ENCODE data around the gene AMER3.

AMER3 gene

DNA sequence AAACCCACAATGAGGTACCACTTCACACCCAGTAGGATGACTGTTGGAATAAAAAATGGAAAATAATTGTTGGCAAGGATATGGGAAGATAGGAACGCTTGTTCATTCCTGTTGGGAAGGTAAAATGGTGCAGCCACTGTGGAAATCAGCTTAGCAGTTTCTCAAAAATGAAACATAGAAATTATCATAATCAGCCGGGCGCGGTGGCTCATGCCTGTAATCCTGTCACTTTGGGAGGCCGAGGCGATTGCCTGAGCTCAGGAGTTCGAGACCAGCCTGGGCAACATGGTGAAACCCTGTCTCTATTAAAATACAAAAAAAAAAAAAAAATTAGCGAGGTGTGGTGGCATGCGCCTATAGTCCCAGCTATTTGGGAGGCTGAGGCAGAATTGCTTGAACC lies 23.4 kb downstream of the AMER3 start:
- DNase-seq (ENCODE audit: low spot score): no peak

DNA sequence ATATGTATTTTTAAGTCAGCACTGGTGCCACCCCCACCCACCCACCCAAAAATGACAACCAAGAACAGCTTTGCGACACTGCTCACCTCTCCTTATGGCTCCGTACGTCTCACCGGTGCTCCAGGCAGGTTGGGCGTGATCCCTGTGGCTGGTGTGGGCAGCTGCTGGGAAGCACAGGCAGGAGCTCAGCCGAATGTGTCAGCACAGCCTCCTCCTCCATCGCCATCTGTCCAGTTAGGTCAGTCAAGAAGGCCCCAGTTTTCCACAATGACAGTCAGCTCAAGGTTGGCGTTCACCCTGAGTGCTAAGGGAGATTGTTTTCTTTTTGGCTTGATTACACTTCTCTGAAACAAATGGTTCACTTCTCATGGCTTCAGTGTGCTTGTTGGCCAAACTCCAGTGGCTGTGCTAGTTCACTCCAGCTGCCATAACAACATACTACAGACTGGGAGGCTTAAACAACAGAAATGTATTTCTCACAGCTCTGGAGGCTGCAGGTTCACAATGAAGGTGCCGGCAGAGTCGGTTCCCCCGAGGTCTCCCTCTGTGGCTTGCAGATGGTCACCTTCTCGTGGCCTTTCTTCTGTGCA lies 30.2 kb downstream of the AMER3 start:
- no peak for DNase-seq (ENCODE audit: low spot score)

DNA sequence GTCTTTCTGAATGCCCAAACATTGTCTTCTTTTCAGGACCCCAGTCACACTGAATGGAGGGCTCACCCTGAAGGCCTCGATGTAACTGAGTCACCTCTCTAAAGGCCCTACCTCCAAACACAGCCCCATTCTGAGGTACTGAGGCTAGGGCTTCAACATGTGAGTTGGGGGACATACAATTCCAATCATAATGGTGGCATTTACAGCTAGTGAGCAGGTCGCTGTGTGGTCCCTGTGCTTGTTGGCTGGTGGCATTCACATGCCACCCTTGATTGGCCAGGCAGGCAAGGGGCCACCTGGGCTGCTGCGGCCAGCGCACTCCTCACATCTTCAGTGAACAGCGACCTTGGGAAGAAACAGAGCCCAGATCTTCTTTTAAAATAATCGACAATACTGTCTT lies 30.7 kb downstream of the AMER3 start:
- no peak for DNase-seq (ENCODE audit: low spot score)

DNA sequence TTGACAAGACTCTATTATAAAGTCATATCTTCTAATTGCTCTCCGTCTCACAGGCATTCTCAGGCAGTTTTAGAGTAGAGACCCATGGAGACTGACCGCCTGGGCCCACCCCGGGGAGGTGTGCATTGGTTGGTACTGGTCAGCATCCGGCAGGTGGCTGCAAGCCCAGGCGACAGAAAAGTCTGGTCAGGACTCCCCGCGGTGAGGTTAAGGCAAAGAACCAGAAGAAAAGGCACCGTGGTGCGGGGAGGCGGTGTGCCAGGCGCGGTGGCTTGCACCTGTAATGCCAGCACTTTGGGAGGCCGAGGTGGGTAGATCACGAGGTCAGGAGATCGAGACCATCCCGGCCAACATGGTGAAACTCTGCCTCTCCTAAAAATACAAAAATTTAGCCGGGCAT lies 32.5 kb downstream of the AMER3 start:
- no peak for DNase-seq (ENCODE audit: low spot score)

DNA sequence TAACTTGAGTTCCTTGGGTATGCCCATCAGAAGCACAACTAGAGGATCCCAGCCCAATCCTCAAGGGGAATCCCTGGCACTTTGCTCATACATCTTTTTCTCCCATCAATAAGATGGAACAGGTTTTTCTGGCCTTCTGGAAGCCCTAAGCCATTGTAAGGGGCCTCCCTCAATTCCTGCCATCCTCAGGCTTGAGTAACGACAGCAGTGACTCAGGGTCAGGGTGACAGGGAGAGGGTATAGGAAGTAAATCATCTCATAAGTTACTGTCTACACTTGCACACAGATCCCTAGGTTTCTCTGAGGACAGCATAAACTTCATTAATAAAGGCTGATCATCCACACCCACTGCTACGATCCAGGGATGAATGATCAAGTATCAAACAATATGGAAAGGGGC lies 35.0 kb downstream of the AMER3 start:
- DNase-seq (ENCODE audit: low spot score): no peak

DNA sequence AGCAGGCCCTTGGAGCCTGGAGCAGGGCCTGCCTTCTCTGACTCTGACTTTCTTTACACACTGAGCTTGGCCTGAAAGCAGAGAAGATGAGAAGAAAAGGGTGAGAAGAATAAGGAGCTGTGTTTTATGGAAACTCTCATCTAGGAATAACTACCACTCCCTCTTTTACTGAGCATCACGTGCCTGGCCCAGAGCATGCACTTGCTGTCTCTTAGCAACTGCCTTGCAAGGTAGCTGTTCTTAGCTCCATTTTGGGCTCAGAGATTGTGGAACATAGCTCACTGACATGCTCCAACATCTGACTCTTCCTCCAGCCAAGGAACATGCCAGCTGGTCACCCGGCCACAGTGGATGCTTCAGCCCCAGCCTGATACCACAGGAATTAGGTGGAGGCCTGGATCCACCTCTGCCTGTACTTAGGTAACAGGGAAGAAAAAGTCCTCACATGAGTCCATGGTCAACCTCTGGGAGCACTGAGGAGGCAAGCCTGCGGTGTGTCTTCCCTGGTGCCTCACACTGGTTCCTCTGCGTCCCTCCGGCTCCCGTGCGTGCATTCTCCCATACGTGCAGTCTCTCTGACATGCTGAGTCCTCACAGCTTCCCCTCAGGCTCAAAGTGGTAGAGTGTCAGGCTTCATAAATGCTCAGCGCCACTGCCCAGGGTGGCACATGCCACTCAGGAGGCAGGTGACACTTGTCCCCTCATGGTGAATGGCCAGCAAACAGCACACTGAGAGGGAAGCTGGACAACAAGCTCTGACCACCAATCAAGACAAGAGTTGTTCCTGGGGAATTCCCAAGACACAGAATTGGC lies 35.7 kb downstream of the AMER3 start:
- no peak for DNase-seq (ENCODE audit: low spot score)

DNA sequence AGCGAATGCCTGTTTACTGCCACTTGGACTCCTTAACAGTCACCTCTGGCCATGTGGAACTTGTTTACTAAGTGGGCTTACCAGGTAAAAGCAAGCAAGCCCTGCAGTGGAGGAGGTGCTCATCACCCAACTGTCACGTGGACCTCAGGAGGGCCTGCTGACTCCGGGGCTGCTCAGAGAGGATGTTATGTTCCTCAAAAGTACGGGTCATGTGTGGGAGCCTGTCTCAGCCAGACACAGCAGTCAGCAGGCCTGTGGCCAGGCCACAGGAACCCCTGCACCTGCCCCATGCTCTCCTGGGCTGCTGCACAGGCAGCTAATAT lies 36.2 kb downstream of the AMER3 start:
- DNase-seq (ENCODE audit: low spot score): no peak

DNA sequence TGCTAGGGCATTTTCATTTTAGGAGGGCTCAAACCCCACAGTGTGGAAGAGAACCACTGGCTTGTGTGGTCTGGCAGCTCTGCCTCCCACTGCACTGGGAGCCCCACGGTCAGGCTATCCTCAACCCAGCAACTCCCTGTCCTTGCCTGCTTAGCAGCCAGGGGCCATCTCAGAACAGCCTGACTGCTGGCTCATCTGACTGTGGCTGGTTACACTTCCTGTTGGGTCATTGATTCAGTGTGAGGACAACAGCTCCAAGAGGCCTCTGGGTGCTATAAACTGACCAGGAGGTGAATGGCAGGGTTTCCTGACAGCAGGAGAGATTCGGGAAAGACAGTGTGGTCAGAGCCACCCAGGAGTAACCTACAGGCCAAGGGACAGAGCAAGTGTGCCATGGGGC lies 40.1 kb downstream of the AMER3 start:
- DNase-seq (ENCODE audit: low spot score): no peak

DNA sequence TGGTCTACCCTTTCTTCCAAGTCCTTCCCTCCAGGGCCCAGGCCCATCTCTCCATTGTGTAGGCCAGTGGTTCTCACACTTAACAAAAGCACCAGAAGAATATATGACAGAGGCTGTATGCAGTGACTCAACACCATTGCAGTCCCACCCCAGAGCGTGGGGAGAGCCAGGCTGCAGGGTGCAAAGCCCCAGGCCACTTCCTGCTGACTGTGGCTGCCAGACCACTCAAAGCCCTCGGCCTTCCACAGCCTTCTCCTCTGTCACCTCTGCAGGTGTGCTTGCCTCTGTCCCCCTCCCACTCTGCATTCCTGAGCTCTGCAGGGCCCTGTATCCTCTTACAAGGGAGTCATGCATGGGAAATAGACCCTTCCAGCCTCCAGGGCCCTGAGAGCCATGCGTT lies 41.0 kb downstream of the AMER3 start:
- no peak for DNase-seq (ENCODE audit: low spot score)

DNA sequence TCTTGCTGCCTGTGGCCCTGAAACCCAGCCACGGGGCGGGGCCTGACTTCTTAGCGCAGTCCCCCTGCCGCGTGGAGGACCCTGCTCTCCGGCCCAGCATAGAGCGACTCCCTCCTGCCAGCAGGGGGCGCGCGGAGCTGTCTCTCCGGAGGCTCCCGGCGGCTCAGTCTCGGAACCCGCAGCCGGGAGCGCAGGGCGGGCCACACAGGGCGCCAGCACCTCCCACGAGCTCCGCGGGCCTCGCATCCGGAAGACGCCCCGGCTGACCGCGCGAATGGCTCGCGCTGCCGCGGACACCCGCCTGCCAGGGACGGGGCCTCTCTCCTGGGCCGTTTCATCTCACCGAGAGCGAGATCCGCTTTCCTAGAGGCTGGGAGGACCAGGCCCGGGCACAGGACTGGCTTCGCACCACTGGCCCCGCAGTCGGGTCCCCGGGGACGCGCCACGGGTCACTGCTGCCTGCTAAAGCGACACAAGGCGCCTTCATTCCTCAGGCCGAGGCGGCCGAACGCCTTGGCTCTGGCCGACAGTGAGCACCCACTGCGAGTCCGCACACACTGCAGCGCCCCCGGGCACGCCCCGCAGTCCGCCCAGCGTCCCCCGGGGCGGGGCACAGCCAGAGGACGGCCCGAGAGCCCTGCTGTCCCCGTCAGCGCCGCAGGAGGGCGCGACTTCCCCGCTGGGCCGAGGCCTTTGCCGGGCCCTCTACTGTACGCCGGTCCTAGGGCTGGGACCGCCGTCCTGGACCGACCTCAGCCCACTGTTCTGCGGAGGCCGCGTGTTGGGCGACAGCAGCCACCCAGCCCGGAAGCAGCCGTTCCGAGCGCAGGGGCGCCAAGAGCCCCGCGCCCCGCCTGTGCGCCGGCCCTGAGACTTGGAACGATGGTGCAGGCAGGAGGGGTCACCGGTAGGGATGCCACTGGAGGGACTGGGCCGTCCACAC lies 42.4 kb downstream of the AMER3 start:
- peak; percentile 95 for DNase-seq (ENCODE audit: low spot score)

DNA sequence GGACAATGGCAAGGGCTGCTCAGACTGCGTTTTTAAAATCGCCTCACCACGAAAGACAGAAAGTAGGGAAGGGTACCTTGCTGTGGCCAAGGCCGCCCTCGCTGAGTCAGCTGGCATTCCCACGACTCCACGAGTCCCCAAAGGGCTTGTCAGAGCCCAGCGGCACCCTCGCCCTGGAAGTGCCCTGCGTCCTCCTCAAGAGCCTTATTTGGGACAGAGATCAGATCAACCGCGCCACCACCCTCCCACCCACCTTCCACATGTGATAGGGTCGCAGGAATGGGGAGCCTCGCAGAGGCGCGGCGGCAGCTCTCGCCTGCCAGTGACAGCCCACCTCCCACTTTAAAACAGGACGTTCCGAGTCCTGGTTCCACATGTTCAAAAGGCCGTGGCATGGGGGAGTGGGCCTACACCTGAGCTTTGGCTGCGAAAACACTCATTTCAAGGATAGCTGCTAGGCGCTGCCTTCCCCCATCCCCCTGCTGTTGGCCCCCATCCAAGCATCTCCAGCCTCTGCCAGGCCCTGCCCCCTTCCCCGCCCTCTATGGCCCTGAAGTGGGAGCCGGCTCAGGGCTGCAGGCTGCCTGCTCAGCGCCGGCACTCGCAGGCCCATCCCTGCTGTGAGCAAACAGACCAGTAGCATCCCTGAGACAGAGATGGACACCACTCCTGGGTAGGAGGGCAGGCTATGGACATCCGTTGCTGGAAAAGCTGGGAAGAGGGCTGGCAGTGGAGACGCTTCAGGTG lies 43.3 kb downstream of the AMER3 start:
- no peak for DNase-seq (ENCODE audit: low spot score)

DNA sequence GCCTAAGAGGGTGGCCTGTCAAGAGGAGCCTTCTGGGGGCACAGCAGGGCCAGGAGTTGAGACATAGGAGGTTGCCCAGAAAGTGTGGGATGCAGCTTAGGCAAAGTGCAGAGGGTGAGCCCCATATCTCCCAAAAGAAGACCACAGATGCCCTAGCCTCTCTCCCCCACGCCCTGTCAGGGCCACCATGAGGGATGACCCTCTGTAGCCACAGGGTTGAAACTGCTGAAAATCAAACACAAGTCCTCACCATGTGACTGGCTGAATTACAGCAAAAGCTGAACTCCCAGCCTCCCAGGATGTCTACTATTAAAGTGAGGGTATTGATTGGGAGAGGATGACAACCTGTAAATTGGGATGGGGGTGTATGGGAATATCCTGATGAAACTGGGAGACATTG lies 44.0 kb downstream of the AMER3 start:
- no peak for DNase-seq (ENCODE audit: low spot score)

DNA sequence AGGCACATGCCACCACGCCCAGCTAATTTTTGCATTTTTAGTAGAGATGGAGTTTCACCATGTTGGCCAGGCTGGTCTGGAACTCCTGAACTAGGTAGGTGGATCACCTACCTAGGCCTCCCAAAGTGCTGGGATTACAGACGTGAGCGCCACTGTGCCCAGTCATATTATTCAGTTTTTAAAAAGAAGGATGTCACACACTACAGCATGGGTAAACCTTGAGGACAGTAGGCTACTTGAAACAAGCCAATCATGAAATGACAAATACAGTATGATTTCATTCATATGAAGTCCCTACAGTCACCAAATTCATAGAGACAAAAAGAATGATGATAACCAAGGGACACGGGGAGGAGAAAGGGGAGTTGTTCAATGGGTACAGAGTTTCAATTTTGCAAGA lies 50.3 kb downstream of the AMER3 start:
- no peak for DNase-seq (ENCODE audit: low spot score)

DNA sequence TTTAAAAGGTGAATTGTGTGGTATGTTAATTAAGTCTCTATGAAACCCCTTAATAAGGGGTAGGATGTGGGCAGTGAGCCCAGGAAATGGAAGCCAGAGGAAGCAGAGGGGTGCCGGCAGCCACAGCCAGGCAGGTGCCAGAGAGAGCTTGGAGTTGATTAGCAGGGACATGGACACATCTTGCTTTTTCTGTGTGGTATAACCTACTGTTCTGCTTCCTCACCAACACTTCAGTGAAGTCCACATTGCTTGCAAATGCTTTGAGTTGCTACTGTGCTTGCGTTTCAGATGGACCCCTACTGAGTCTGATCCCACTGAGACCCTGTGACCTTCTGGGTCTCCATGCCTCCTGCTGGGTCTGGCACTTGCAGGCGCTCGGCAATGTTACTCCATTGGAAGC lies 51.0 kb downstream of the AMER3 start:
- no peak for DNase-seq (ENCODE audit: low spot score)

DNA sequence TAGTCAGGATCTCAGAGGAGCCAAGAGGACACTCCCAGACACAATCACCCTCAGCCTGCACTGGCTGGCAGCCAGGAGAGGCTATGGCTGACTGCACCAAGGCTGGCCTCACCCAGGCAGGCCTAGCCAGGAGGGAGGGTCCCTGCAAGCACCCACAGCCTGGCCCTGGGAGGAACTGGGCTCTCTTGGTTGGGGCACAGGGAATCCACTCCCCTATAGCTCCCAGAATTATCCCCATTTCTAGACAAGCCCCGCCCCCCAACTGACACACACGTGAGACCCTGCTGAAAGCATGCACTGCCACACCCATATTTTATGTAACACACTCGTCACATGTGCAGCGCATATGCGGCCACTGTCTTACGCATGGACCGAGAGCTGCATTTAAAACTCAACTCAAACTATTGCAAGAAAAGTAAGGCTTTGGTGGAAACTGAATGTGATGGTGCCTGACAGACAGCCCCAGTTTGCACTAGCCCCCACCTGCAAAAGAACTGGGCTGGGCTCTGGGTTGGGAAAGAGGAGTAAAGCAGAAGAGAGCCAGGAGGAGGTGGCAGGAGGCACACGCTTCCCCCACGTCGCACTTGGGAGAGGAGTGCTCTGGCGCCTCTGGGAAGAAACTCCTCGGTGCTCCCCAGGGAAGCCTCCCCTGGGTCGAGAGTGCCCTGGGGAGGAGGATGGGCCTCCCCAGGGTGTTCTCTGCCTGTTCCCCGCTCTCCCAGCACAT lies 52.5 kb downstream of the AMER3 start:
- DNase-seq (ENCODE audit: low spot score): peak; percentile 9

DNA sequence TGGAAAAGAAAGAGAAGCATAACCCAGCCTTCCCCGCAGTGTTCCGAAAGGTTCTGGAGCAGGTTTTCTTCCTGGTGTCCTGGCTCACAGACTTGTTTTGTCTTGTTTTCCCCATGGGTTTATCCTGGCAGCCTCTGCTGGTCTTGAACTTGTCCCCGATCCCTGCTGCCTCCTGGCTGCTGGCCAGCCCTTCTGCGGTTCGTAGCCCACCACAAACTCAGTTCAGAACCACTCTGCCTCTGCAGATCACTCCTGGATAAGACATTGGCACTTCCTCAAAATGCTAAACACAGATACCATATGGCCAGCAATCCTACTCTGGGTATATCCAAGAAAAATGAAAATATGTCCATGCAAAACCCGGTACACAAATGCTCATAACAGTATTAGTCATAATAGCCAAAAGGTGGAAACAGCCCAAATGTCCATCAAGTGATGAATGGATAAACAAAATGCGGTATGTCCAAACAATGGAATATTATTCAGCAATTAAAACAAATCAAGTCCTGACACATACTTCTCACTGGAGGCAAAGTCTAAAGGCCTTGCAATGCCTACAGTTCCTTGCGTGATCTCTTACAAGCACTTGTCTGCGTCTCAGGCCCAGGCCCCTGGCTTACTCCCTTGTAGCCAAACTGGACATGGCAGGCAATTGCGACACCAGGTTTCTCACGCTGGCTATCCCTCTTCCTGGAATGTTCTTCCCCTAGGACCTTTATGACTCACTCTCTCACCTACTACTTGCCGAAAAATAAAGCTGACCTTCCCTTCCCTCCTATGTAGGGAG lies 53.3 kb downstream of the AMER3 start:
- DNase-seq (ENCODE audit: low spot score): no peak

DNA sequence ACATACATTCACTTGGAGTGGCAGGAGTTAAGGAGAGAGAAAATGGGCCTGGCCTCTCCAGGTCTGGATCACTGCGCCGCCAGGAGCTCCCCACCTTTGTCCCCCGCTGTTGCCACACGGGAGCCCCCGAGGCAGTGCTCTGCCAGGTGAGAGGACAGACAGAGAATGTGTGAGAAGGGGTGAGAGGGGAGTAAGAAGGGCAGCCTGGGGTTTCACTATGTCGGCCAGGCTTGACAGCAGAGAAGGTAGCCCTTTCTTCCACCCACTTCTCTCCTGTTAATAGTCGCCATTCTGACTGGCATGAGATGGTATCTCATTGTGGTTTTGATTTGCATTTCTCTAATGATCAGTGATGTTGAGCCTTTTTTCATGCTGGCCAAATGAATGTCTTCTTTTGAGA lies 55.1 kb downstream of the AMER3 start:
- DNase-seq (ENCODE audit: low spot score): no peak

DNA sequence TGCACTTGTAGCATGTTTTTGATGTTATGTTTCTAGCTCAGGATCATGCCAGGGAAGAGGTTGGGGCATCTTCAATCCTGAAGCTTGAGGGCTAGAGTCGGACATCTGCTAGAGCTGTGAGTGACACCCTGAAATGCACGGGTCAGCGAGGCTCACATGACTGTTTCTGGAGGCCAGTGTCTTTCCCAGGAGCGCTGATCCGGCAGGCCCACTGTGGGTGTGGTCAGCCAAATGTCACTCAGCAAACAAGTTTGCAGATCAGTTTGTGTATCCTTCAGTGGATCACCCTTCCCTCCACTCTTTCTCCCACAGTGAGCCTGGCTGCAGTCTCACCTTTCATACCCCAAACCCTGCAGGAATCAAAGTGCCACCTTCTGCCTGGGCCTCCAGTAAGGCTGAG lies 58.4 kb downstream of the AMER3 start:
- no peak for DNase-seq (ENCODE audit: low spot score)

DNA sequence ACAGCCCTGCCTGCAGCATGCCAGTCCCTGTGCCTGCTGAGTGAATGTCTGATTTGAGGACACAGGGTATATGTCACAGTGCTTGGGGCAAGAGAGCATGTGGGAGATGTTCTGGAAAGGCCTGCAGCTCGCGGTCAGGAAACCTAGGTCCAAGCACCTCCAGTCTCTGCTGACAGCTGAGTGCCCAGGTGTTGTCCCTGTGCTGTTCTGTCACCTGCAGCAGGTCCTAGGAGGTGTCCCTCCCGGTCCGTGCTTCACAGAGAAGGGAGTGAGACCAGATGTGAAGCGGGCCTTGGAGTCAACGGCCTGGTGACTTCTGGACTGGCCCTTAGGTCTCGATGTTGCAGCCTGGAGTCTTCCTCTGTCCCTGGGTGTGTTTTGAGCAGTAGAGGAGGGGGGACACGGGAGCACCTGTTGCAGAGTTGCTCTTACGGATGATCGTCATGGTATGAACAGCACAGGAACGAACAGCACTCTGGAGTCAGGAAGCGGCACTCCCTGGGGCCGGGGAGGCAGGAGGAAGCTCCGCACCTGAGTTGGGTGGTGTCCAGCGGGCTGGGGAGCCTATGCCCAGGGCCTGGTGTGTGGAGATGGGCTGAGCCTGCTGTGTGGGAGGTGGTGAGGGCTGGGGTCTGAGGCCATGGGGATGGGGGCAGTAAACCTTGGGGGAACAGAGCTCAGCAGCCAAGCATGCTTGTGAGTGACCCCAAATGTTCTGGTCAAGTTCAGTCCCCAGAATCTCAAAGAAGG lies 59.8 kb downstream of the AMER3 start:
- DNase-seq (ENCODE audit: low spot score): no peak
